ENCODE measurements around the gene PLOD1. TPM values are rescaled to one million over a fixed set of nuclear protein-coding genes. Genes with fewer than 3 reads are reported as not detected.

Gene PLOD1
- total RNA-seq, 1 donor from 2014 or later, result 80.7 TPM

DNA sequence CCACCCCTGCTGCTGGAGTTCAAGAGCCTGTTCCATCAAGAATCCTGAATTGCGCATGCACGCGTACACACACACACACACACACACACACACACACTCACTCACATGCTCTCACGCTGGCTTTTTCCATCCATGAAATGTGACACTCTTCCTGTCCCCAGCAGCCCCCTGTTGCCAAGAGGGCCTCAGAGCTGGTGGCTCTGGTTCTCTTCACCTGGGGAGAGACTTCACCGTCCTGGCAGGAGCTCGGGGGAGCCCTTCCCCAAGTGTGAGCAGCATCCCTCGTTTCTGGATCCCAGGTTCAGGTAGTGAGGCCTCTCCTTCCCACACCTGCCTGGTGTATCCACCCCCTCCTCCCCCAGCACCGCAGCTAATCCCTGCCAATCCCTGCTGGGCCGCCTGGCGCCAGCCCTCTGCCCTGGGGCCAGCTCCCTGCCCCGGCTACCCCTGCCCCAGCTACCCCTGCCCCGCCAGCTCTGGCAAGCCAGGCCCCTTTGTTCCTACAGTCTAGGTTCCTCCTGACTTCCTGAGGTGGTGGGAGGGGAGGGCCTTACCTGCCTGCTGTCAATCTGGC, 9.9 kb downstream of the PLOD1 start:
- Mint-ChIP-seq H3K9me3 (ENCODE audit: low read depth) (no peaks in the 10 kb centered on the region), H3K36me3 (ENCODE audit: insufficient read depth) (peaks cover 9% of the 10 kb centered on the region), H3K4me3 (ENCODE audit: low read depth) (peak overlapping the region; percentile 5), H3K4me1 (ENCODE audit: low read depth) (peaks cover 6% of the 10 kb centered on the region), H3K27me3 (no peaks in the 10 kb centered on the region), H3K27ac (peak overlapping the region; percentile 93)
- no peak for DNase-seq (ENCODE audit: low spot score, unreplicated experiment)
- TF ChIP-seq CTCF (IDR thresholded peaks at IDR 0.05; ENCODE audit: unreplicated experiment), result no peak

GRCh38 chr1:11946647-11947046, 12.1 kb downstream of the PLOD1 start:
- Mint-ChIP-seq H3K4me3 (ENCODE audit: low read depth) (no peak overlapping the region), H3K4me1 (ENCODE audit: low read depth) (peaks cover 6% of the 10 kb centered on the region), H3K27me3 (no peaks in the 10 kb centered on the region), H3K36me3 (ENCODE audit: insufficient read depth) (peaks cover 13% of the 10 kb centered on the region), H3K9me3 (ENCODE audit: low read depth) (no peaks in the 10 kb centered on the region), H3K27ac (no peak overlapping the region)
- no peak for DNase-seq (ENCODE audit: low spot score, unreplicated experiment)
- no peak for TF ChIP-seq CTCF (IDR thresholded peaks at IDR 0.05; ENCODE audit: unreplicated experiment)

GRCh38 chr1:11948822-11949458, 14.4 kb downstream of the PLOD1 start:
- Mint-ChIP-seq H3K9me3 (ENCODE audit: low read depth) (no peaks in the 10 kb centered on the region), H3K36me3 (ENCODE audit: insufficient read depth) (peaks cover 16% of the 10 kb centered on the region), H3K4me1 (ENCODE audit: low read depth) (peaks cover 6% of the 10 kb centered on the region), H3K4me3 (ENCODE audit: low read depth) (no peak overlapping the region), H3K27ac (no peak overlapping the region), H3K27me3 (no peaks in the 10 kb centered on the region)
- no peak for TF ChIP-seq CTCF (IDR thresholded peaks at IDR 0.05; ENCODE audit: unreplicated experiment)
- DNase-seq (ENCODE audit: low spot score, unreplicated experiment), result no peak

- Mint-ChIP-seq H3K4me3 (ENCODE audit: low read depth) (no peak overlapping the region), H3K4me1 (ENCODE audit: low read depth) (no peaks in the 10 kb centered on the region), H3K27ac (no peak overlapping the region), H3K27me3 (no peaks in the 10 kb centered on the region), H3K36me3 (ENCODE audit: insufficient read depth) (peaks cover 16% of the 10 kb centered on the region), H3K9me3 (ENCODE audit: low read depth) (no peaks in the 10 kb centered on the region)
- no peak for DNase-seq (ENCODE audit: low spot score, unreplicated experiment)
- TF ChIP-seq CTCF (IDR thresholded peaks at IDR 0.05; ENCODE audit: unreplicated experiment), result no peak
Measured at GRCh38 chr1:11951901-11952300, 17.4 kb downstream of the PLOD1 start.

- no peak overlapping the region for H3K27ac Mint-ChIP-seq
- H3K4me1 Mint-ChIP-seq (ENCODE audit: low read depth), result no peaks in the 10 kb centered on the region
- H3K9me3 Mint-ChIP-seq (ENCODE audit: low read depth), result no peaks in the 10 kb centered on the region
- TF ChIP-seq CTCF (IDR thresholded peaks at IDR 0.05; ENCODE audit: unreplicated experiment), result no peak
- DNase-seq (ENCODE audit: low spot score, unreplicated experiment), result no peak
- peaks cover 20% of the 10 kb centered on the region for H3K36me3 Mint-ChIP-seq (ENCODE audit: insufficient read depth)
- H3K4me3 Mint-ChIP-seq (ENCODE audit: low read depth), result no peak overlapping the region
- no peaks in the 10 kb centered on the region for H3K27me3 Mint-ChIP-seq
Measured at GRCh38 chr1:11952455-11953109, 18.1 kb downstream of the PLOD1 start.
